Body of pancreas (tissue), 4 donors: ENCODE data around the gene WBP1L. TPM values are rescaled to one million over a fixed set of nuclear protein-coding genes. Genes with fewer than 3 reads are reported as not detected.
"Not testable (repeated sequence)": the region's sequence is repeated elsewhere in the genome, so short reads cannot be mapped to it uniquely, and the experiment has no call there.

Source experiments
- ATAC-seq: fragments of 150-250 bp; one replicate; pipeline ENCODE4 v1.9.1; 2016
- DNase-seq, 4 donors: peaks; one replicate each; pipeline ENCODE4 v3.0.0-alpha.2; 2019
- H3K27ac ChIP-seq, 4 donors: fragments of 200-600 bp; sonication (generic); 1 replicate in 3 of 4; 2 replicates in 1 of 4; pipeline versions ENCODE4 v1.5.1 to v1.6.1; 2016 to 2019; ENCODE audit warnings: mild to moderate bottlenecking in 1 of 4, mixed read lengths in 1 of 4, moderate library complexity in 1 of 4
- H3K27me3 ChIP-seq, 2 donors: fragments of 200-600 bp; sonication (generic); one replicate each; pipeline ENCODE4 v1.6.0; 2016; ENCODE audit warnings: mild to moderate bottlenecking in 1 of 2
- H3K36me3 ChIP-seq, 2 donors: fragments of 200-600 bp; sonication (generic); replicated peaks in 1 of 2; 2 replicates each; pipeline ENCODE4 v1.5.1; 2016; ENCODE audit warnings: low read depth in 2 of 2; ENCODE audit not compliant: insufficient read depth in 1 of 2
- H3K4me1 ChIP-seq: fragments of 200-600 bp; sonication (generic); one replicate; pipeline ENCODE4 v1.6.0; 2016
- H3K4me3 ChIP-seq, 2 donors: fragments of 200-600 bp; sonication (generic); 1 replicate in 1 of 2; 2 replicates in 1 of 2; pipeline ENCODE4 v1.5.1; 2016 to 2019
- H3K9me3 ChIP-seq, 3 donors: fragments of 200-600 bp; sonication (generic); 1 replicate in 2 of 3; 2 replicates in 1 of 3; pipeline ENCODE4 v1.5.1; 2016
- POLR2A ChIP-seq, 3 donors: fragments of 450-650 bp; IDR thresholded peaks; one replicate each; pipeline ENCODE4 v1.6.1; 2016; ENCODE audit warnings: antibody characterized with exemption in 3 of 3, mild to moderate bottlenecking in 2 of 3
- WGBS, 2 donors: methylation state at CpG; one replicate each; pipeline ENCODE4 v1.1.5; 2017; 5-methylcytosine and 5-hydroxymethylcytosine counted together
- intact Hi-C: fragments of 100-400 bp; cut with DNase I; formaldehyde crosslinking; loops from one replicate; pipeline ENCODE4 v1.15.1; 2023
- total RNA-seq, 2 donors: library from RNA; depleted of rRNA; stranded (reverse); fragments of >200 nt; gene quantifications; one replicate each; pipeline ENCODE4 v1.1.0, GENCODE V29; 2016
- TF ChIP-seq, protein P1 (sequence below), 7 experiments: fragments of 450-650 bp in 4 of 7; fragments of 200-600 bp in 3 of 7; sonication (generic) in 3 of 7; IDR thresholded peaks; one replicate each; pipeline ENCODE4 v1.5.1; 2016 to 2019; ENCODE audit warnings: antibody characterized with exemption in 7 of 7

WBP1L gene
- total RNA-seq, 2 donors from 2014 or later = 30.6 to 55.4 TPM

GRCh38 chr10:102714621-102715455 lies 28.9 kb upstream of the WBP1L start, which contains the start of gene SFXN2:
Gene SFXN2 (plus strand): TSS chr10:102714636. CDS start chr10:102726637, 12,001 bp downstream.
- peak; percentile 16 for ATAC-seq
- TF ChIP-seq, protein P1, sequence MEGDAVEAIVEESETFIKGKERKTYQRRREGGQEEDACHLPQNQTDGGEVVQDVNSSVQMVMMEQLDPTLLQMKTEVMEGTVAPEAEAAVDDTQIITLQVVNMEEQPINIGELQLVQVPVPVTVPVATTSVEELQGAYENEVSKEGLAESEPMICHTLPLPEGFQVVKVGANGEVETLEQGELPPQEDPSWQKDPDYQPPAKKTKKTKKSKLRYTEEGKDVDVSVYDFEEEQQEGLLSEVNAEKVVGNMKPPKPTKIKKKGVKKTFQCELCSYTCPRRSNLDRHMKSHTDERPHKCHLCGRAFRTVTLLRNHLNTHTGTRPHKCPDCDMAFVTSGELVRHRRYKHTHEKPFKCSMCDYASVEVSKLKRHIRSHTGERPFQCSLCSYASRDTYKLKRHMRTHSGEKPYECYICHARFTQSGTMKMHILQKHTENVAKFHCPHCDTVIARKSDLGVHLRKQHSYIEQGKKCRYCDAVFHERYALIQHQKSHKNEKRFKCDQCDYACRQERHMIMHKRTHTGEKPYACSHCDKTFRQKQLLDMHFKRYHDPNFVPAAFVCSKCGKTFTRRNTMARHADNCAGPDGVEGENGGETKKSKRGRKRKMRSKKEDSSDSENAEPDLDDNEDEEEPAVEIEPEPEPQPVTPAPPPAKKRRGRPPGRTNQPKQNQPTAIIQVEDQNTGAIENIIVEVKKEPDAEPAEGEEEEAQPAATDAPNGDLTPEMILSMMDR (IDR thresholded peaks at IDR 0.05) = no peak
- TF ChIP-seq POLR2A (IDR thresholded peaks at IDR 0.05) = peak; percentile 68 to 90 (median 84)
- peak within 1 kb of the TSS; percentile 67 to 92 (median 81) for H3K27ac ChIP-seq

DNA sequence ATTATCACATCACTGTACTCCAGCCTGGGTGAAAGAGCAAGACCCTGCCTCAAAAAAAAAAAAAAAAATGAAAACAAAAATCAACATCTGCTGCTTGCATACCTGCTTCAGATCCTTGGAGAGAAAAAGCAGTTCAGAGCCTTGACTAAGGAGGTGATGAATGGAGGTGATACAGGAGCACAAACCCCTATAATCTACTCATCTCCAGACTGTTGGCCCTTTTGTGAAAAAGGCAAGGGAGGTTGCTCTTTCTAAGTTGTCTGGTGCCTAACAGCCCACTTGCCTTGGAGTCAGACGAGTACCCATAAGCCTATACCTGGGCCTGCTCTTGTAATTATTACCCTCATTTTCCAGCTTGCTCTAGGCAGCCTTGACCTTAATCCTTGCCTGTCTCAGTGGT lies 27.9 kb upstream of the WBP1L start:
- H3K36me3 ChIP-seq = no peaks in the 10 kb centered on the region
- intact Hi-C loops = no loop called here
- peaks cover 27% of the 10 kb centered on the region for H3K4me1 ChIP-seq
- no peak overlapping the region for H3K4me3 ChIP-seq
- H3K9me3 ChIP-seq = no peaks in the 10 kb centered on the region
- DNase-seq = no peak
- no peak for TF ChIP-seq POLR2A (IDR thresholded peaks at IDR 0.05)
- TF ChIP-seq, protein P1 (IDR thresholded peaks at IDR 0.05) = no peak
- no peak for ATAC-seq
- no peaks in the 10 kb centered on the region for H3K27me3 ChIP-seq
- 55 to 75% methylated on average over 1 of the region's 1 CpG for WGBS, 2 donors
- H3K27ac ChIP-seq = no peak overlapping the region

More at GRCh38 chr10:102714621-102715455, 28.9 kb upstream of the WBP1L start, which contains the start of gene SFXN2:
- DNase-seq = peak; percentile 57 to 69 (median 60)
- H3K27me3 ChIP-seq = no peaks in the 10 kb centered on the region
- WGBS, 2 donors = 3 to 13% methylated on average over 13 to 46 of the region's 46 CpGs
- H3K4me3 ChIP-seq = peak within 1 kb of the TSS; percentile 85 to 96
- intact Hi-C loops = no loop called here
- H3K36me3 ChIP-seq = no peaks in the 10 kb centered on the region
- H3K9me3 ChIP-seq = no peaks in the 10 kb centered on the region
- H3K4me1 ChIP-seq = peaks cover 27% of the 10 kb centered on the region

DNA sequence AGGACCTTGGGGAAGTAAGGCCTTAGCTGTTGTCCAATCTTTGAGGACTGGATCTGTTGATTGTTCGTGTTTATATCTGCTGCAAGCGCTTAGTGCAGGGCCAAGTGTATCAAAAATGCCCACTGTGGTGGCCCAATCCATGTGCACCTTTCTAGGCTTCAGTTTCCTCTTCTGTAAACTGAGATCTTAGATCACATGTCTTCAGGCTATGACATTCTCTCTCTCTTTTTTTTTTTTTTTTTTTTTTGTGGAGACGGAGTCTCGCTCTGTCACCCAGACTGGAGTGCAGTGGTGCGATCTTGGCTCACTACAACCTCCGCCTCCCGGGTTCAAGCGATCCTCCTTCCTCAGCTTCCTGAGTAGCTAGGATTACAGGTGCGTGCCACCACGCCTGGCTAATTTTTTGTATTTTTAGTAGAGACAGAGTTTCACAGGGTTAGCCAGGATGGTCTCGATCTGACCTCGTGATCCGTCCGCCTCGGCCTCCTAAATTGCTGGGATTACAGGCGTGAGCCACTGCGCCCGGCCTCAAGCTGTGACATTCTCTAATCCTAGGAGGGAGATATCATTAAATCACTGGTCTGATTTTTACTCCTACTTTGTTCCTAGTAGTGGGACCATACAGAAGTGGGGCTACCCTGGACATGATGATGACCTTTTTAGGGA lies 26.7 kb upstream of the WBP1L start:
- H3K36me3 ChIP-seq, H3K4me3 ChIP-seq, H3K27me3 ChIP-seq, DNase-seq, H3K9me3 ChIP-seq, intact Hi-C loops, H3K27ac ChIP-seq, ATAC-seq: not testable (repeated sequence)
- WGBS, 2 donors = 92 to 93% methylated on average over 18 of the region's 18 CpGs
- H3K4me1 ChIP-seq = peaks cover 27% of the 10 kb centered on the region

DNA sequence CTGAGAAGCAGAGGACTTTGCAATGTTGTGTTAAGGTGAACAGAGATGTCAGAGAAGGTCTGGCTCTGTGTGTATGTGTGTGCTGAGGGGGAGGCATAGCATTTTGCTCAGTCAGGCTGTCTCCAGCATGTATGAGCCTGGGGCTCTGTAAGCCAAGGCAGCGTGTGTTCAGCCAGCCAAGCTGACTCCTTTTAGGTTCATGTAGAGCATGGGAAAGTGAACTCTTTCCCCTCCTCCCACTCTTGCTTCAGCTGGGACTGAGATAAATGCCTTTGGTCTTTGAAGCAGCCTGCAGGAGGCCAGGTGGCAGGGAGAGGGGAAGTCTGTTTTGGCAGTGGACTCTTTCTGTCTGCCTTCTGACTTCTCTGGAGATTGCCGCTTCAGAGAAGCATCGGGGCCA lies 25.5 kb upstream of the WBP1L start:
- ATAC-seq (no peak), DNase-seq (peak in 3 of 4 donors; percentile 26 to 49 (median 32))
- H3K9me3 ChIP-seq = no peaks in the 10 kb centered on the region
- no peaks in the 10 kb centered on the region for H3K27me3 ChIP-seq
- no peaks in the 10 kb centered on the region for H3K36me3 ChIP-seq
- 9 to 29% methylated on average over 3 of the region's 3 CpGs for WGBS, 2 donors
- intact Hi-C loops = no loop called here
- no peak overlapping the region for H3K4me3 ChIP-seq
- H3K27ac ChIP-seq = peak overlapping the region in 2 of 4 donors; percentile 33 to 41
- TF ChIP-seq, protein P1 (IDR thresholded peaks at IDR 0.05) = no peak
- H3K4me1 ChIP-seq = peaks cover 25% of the 10 kb centered on the region

DNA sequence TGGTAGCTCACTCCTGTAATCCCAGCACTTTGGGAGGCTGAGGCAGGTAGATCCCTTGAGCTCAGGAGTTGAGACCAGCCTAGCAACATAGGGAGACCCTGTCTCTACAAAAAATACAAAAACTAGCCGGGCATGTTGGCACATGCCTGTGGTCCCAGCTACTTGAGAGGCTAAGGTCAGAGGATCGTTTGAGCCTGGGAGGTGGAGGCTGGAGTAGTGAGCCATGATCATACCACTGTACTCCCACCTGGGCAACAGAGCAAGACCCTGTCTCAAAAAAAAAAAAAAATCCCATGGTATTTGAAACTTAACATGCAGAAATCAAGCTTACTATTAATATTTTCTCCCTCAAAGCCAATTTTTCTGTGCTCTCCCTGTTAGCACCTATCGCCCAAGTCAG lies 23.4 kb upstream of the WBP1L start:
- TF ChIP-seq, protein P1 (IDR thresholded peaks at IDR 0.05) = no peak
- TF ChIP-seq POLR2A (IDR thresholded peaks at IDR 0.05) = no peak
- intact Hi-C loops = loop anchor here (10.0 kb wide), 1 partner anchor 184 kb away; no protein-coding TSS in a partner anchor
- ATAC-seq (no peak), DNase-seq (no peak)
- H3K9me3 ChIP-seq = no peaks in the 10 kb centered on the region
- WGBS, 2 donors = 84 to 93% methylated on average over 3 of the region's 3 CpGs
- H3K27ac ChIP-seq = no peak overlapping the region
- no peaks in the 10 kb centered on the region for H3K36me3 ChIP-seq
- H3K4me3 ChIP-seq = no peak overlapping the region
- no peaks in the 10 kb centered on the region for H3K27me3 ChIP-seq
- H3K4me1 ChIP-seq = peaks cover 18% of the 10 kb centered on the region
